GM18868 (cell line): ENCODE data around the gene LRRC8C.

Source experiments
- ATAC-seq: cut with Tn5 transposase; IDR thresholded peaks from one replicate; pipeline ENCODE4 v1.9.1; 2021; ENCODE audit warnings: mild to moderate bottlenecking, moderate library complexity; ENCODE audit not compliant: unreplicated experiment

LRRC8C gene

DNA sequence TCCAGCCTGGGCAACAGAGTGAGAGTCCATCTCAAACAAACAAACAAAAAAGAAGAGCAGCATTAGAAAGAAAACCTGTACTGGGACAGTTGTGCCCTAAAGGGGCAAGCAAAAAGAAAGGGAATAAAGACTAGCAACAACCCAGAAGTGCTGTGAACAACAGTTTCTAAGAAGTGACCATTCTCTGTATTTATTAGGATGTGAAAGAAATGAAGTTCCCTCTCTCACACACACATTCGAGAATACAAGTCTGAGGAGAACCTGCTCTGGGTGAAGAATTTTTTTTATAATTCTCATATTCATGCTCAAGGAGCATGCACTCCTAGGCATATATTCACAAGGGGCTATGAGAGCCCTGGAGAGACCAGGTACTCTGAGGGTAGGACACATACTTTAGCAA lies 128.4 kb downstream of the LRRC8C start:
- ATAC-seq = no peak

- no peak for ATAC-seq
Measured at GRCh38 chr1:89761901-89762300, 129.0 kb downstream of the LRRC8C start.

DNA sequence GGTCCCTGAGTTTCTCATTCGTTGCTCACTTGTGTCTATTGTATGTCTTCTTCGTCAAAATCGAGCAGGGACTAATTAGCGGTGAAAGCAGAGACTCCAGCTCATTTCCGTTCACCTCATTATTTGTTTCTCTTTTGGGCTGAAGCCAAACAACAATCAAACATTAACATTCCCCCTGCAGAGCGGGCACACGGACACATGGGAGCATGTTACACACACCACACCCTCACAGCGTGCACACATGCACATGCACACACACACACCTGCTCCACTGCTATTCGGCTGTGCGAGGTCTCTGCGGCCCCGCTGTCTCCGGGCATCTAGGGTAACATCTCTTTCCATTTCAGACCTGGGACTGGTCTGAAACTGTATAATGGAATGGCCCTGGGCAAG lies 129.5 kb downstream of the LRRC8C start:
- ATAC-seq = no peak

GRCh38 chr1:89762779-89763648 lies 130.1 kb downstream of the LRRC8C start:
- ATAC-seq = peak; percentile 99

- ATAC-seq = no peak
Measured at GRCh38 chr1:89763649-89763986, 130.7 kb downstream of the LRRC8C start.

DNA sequence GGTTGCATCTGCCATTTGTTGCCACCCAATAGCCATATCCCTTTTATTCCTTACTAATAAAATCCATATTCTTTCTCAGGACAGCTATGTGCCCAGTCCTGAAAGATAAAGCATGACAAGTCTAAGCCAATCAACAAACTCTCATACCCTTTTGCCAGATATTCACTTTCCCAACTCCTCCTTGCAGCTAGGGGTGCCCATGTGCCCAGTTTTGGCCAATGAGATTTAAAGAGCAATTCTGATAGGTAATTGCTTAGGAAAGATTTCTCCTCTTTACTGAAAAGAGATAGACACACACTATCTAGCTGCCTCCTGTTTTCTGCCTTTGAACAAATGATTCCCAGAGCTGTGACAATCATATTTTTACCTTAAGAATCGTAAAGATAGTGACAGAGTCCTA lies 132.9 kb downstream of the LRRC8C start:
- no peak for ATAC-seq

- ATAC-seq = no peak
Measured at GRCh38 chr1:89767618-89768017, 134.7 kb downstream of the LRRC8C start.
